Gastroesophageal sphincter (tissue), 4 donors: ENCODE measurements around the gene GPRC5D. TPM values are rescaled to one million over a fixed set of nuclear protein-coding genes. Genes with fewer than 3 reads are reported as not detected.

ENCODE experiments used
- ATAC-seq: fragments of 150-250 bp; one replicate; pipeline ENCODE4 v1.9.1; 2016; ENCODE audit warnings: mild to moderate bottlenecking, moderate library complexity
- H3K27ac ChIP-seq, 4 donors: fragments of 200-600 bp; sonication (generic) in 3 of 4; 1 replicate in 3 of 4; 2 replicates in 1 of 4; pipeline ENCODE4 v1.5.1; 2016 to 2019
- H3K27me3 ChIP-seq: fragments of 200-600 bp; sonication (generic); one replicate; pipeline ENCODE4 v1.5.1; 2019
- H3K36me3 ChIP-seq, 2 donors: fragments of 200-600 bp; sonication (generic); one replicate each; pipeline ENCODE4 v1.5.1; 2019; ENCODE audit warnings: control low read depth in 1 of 2
- H3K4me1 ChIP-seq, 3 donors: fragments of 200-600 bp; sonication (generic); 1 replicate in 2 of 3; 2 replicates in 1 of 3; pipeline ENCODE4 v1.5.1; 2016 to 2019; ENCODE audit warnings: control low read depth in 2 of 3
- H3K4me3 ChIP-seq, 2 donors: fragments of 200-600 bp; sonication (generic); one replicate each; pipeline ENCODE4 v1.5.1; 2019; ENCODE audit warnings: mild to moderate bottlenecking in 1 of 2, moderate library complexity in 1 of 2
- H3K9me3 ChIP-seq, 3 donors: fragments of 200-600 bp; sonication (generic); one replicate each; pipeline ENCODE4 v1.5.1; 2017 to 2019; ENCODE audit warnings: control low read depth in 2 of 3
- CTCF ChIP-seq, 4 experiments: fragments of 200-600 bp in 2 of 4; fragments of 450-650 bp in 2 of 4; sonication (generic) in 1 of 4; IDR thresholded peaks; one replicate each; pipeline ENCODE4 v1.5.1; 2017 to 2019; ENCODE audit warnings: antibody characterized with exemption in 4 of 4, mild to moderate bottlenecking in 2 of 4, moderate library complexity in 2 of 4
- EP300 ChIP-seq: sonication (generic); formaldehyde crosslinking; IDR thresholded peaks from one replicate; pipeline ENCODE4 v1.6.1; 2017; ENCODE audit warnings: antibody characterized with exemption, mild to moderate bottlenecking
- POLR2A ChIP-seq, 2 donors: fragments of 450-650 bp; IDR thresholded peaks; one replicate each; pipeline ENCODE4 v1.6.1; 2017; ENCODE audit warnings: antibody characterized with exemption in 2 of 2, mild to moderate bottlenecking in 2 of 2, moderate library complexity in 1 of 2
- POLR2AphosphoS5 ChIP-seq: sonication (generic); formaldehyde crosslinking; IDR thresholded peaks from one replicate; pipeline ENCODE4 v1.6.1; 2017; ENCODE audit warnings: antibody characterized with exemption
- WGBS, 2 donors: methylation state at CpG; one replicate each; pipeline ENCODE4 v1.1.5; 2018; ENCODE audit warnings: low coverage in 1 of 2; 5-methylcytosine and 5-hydroxymethylcytosine counted together
- total RNA-seq, 4 donors: library from RNA; depleted of rRNA; stranded (reverse); fragments of >200 nt; gene quantifications; one replicate each; pipeline ENCODE4 v1.1.0, GENCODE V29; 2016

Gene GPRC5D
- total RNA-seq, 4 donors from 2014 or later, result not detected

GRCh38 chr12:12903642-12904609 is 48.0 kb downstream of the GPRC5D start:
- WGBS, 2 donors, result 86 to 87% methylated on average over 4 to 9 of the region's 14 CpGs
- Histone ChIP-seq H3K27ac (no peak overlapping the region), H3K4me1 (peaks cover 0 to 17% (median 7%) of the 10 kb centered on the region in 3 donors)

GRCh38 chr12:12902036-12902435 is 49.9 kb downstream of the GPRC5D start:
- Histone ChIP-seq H3K9me3 (no peaks in the 10 kb centered on the region), H3K4me3 (no peak overlapping the region), H3K36me3 (no peaks in the 10 kb centered on the region), H3K27me3 (no peaks in the 10 kb centered on the region), H3K4me1 (peaks cover 0 to 17% (median 7%) of the 10 kb centered on the region in 3 donors), H3K27ac (peak overlapping the region in 3 of 4 donors; percentile 65 to 80 (median 68))
- TF ChIP-seq POLR2A (IDR thresholded peaks at IDR 0.05) (no peak), EP300 (no peak), CTCF (IDR thresholded peaks at IDR 0.05) (no peak), POLR2AphosphoS5 (peak; percentile 22)
- peak; percentile 35 for ATAC-seq

More at GRCh38 chr12:12903642-12904609, 48.0 kb downstream of the GPRC5D start:
- no peak for TF ChIP-seq POLR2A (IDR thresholded peaks at IDR 0.05)
- TF ChIP-seq POLR2AphosphoS5, result no peak
- no peak for TF ChIP-seq EP300
- TF ChIP-seq CTCF (IDR thresholded peaks at IDR 0.05), result no peak
- ATAC-seq, result no peak
- Histone ChIP-seq H3K4me3 (no peak overlapping the region), H3K27me3 (no peaks in the 10 kb centered on the region), H3K9me3 (no peaks in the 10 kb centered on the region), H3K36me3 (no peaks in the 10 kb centered on the region)

GRCh38 chr12:12901158-12901791 is 50.7 kb downstream of the GPRC5D start:
- H3K4me3 ChIP-seq, result no peak overlapping the region
- 80 to 100% methylated on average over 1 of the region's 10 CpGs for WGBS, 2 donors
- peak; percentile 86 for ATAC-seq

GRCh38 chr12:12900786-12901157 is 51.2 kb downstream of the GPRC5D start:
- ATAC-seq, result no peak
- peaks cover 0 to 17% (median 7%) of the 10 kb centered on the region in 3 donors for H3K4me1 ChIP-seq
- no peaks in the 10 kb centered on the region for H3K27me3 ChIP-seq
- H3K36me3 ChIP-seq, result no peaks in the 10 kb centered on the region
- WGBS, 2 donors, result 86 to 100% methylated on average over 1 of the region's 2 CpGs
- no peaks in the 10 kb centered on the region for H3K9me3 ChIP-seq
- no peak overlapping the region for H3K4me3 ChIP-seq
- peak overlapping the region in 3 of 4 donors; percentile 65 to 82 (median 80) for H3K27ac ChIP-seq
- TF ChIP-seq POLR2AphosphoS5 (no peak), EP300 (no peak), POLR2A (IDR thresholded peaks at IDR 0.05) (no peak), CTCF (IDR thresholded peaks at IDR 0.05) (no peak)

More at GRCh38 chr12:12901158-12901791, 50.7 kb downstream of the GPRC5D start:
- Histone ChIP-seq H3K4me1 (peaks cover 0 to 17% (median 7%) of the 10 kb centered on the region in 3 donors), H3K27me3 (no peaks in the 10 kb centered on the region), H3K27ac (peak overlapping the region in 3 of 4 donors; percentile 65 to 82 (median 80)), H3K36me3 (no peaks in the 10 kb centered on the region), H3K9me3 (no peaks in the 10 kb centered on the region)
- TF ChIP-seq EP300 (no peak), POLR2AphosphoS5 (no peak), CTCF (IDR thresholded peaks at IDR 0.05) (no peak), POLR2A (IDR thresholded peaks at IDR 0.05) (no peak)
